Measurements from ENCODE around the gene KLHL20.
A peak's percentile ranks its signal among the peaks of the same experiment; 100 is the strongest.
"Not testable (repeated sequence)": the region's sequence is repeated elsewhere in the genome, so short reads cannot be mapped to it uniquely, and the experiment has no call there.

Gene KLHL20

DNA sequence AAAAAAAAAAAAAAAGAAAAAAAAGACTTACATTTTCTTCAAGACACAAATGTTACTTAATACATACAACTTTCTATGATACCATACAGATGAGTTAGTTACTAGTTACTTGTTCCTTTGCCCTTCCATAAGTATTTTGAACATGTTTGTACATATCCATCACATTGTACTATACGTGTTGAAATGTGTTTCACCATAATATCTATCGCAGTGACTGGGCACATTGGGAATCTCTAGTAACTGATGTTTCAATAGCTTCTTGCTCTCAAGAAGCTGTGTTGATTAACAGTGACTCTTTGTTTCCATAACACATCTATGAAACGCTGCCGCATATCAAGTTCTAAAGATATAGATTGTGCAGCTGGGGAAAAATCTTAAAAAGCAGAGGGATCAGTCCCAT is 42.9 kb downstream of the KLHL20 start:
- no peak for DNase-seq

DNA sequence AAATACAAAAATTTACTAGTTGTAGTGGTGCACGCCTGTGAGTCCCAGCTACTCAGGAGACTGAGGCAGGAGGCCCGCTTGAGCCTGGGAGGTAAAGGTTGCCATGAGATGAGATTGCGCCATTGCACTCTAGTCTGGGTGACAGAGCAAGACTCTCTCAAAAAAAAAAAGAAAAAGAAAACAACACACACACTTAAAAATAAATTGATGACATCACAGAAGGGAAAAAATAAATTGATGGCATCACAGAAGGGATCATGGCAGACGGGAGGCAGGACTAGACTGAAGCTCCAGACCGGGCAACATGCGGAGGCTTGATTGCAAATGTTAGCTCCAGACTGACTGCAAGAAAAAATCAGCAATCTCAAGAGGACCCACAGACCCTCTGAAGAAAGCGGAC is 43.3 kb downstream of the KLHL20 start:
- no peak for DNase-seq

- no peak for DNase-seq
Observed at GRCh38 chr1:173758980-173759379, 44.2 kb downstream of the KLHL20 start.

- not testable (repeated sequence) for DNase-seq
Observed at GRCh38 chr1:173764331-173764730, 49.5 kb downstream of the KLHL20 start.

GRCh38 chr1:173768206-173768605 is 53.4 kb downstream of the KLHL20 start:
- DNase-seq = no peak

DNA sequence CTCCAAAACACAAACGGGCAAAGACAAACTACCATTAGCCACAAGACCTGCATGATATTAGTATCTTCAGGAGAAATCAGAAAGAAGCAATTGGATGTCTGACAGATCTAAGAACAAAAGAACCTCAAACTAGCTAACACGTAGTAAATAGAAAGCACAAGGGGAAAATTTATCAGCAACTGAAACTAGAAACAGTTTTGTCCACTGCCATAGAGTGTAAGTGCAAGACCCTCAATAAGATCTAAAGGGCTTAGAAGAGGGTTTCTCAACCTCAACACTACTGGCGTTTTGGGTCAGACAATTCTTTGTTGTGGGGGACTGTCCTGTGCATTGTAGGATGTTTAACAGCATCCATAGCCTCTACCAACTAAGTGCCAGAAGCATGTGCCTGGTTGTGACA is 54.0 kb downstream of the KLHL20 start:
- DNase-seq = no peak

GRCh38 chr1:173770330-173770729 is 55.5 kb downstream of the KLHL20 start:
- DNase-seq = not testable (repeated sequence)

DNA sequence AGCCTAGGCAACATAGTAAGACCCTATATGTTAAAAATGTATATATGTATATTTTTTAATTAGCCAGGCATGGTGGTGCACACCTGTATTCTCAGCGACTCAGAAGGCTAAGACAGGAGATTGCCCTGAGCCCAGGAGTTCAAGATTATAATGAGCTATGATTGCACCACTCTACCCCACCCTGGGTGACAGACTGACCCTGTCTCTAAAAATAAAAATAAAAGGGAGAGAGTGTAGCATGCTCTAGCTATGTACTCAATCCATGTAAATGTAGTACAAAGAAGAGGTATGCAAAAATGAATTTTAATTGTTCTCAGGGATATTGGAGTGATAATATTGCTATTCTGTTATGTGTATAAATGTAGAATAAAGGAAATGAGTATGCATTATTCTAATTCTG is 56.8 kb downstream of the KLHL20 start:
- no peak for DNase-seq

- no peak for DNase-seq
Observed at GRCh38 chr1:173775578-173776226, 60.9 kb downstream of the KLHL20 start.

GRCh38 chr1:173779936-173780335 is 65.2 kb downstream of the KLHL20 start:
- DNase-seq = no peak

GRCh38 chr1:173784997-173785396 is 70.2 kb downstream of the KLHL20 start:
- DNase-seq = no peak

GRCh38 chr1:173789841-173790240 is 75.1 kb downstream of the KLHL20 start:
- DNase-seq = no peak

- DNase-seq = no peak
Observed at GRCh38 chr1:173798078-173798477, 83.3 kb downstream of the KLHL20 start.

GRCh38 chr1:173799995-173800394 is 85.2 kb downstream of the KLHL20 start:
- not testable (repeated sequence) for DNase-seq

DNA sequence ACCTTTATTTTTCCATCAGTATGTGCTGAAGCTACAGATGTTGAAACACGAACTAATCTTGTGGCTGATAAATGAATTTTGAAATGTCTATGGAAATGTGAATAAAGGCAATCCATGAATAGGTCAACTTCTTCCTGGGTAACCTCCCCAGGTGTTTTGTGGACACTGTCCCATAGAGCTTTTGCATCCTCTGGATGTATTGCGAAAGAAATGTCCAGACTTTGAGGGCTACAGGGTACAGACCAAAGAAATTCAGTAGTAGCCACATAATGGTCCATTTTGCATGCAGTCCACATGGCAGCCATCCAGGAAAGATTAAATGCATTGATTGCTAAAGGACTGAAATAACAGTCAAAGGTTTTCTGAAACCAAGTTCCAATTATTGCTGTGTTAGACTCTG is 88.2 kb downstream of the KLHL20 start:
- DNase-seq = no peak

GRCh38 chr1:173813654-173814053 is 98.9 kb downstream of the KLHL20 start:
- not testable (repeated sequence) for DNase-seq

DNA sequence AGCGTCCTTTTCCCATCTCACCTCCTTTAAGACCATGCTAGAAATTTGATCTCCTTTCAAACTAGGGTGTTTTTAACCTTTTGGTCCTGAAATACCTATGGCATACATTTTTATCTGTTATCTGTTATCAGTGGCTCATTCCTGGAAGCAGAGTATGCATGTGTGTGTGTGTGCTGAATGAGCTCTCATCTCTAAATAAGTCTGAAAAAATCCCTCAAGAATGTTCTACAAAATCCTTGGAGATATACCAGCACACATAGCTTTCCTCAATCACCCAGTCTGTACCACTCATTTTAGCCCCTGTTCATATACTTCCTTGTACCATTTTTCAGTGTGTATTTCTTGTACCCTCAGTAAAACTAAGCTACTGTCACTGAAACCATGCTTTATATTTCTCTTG is 103.7 kb downstream of the KLHL20 start:
- no peak for DNase-seq

GRCh38 chr1:173821680-173822079 is 106.9 kb downstream of the KLHL20 start:
- no peak for DNase-seq

DNA sequence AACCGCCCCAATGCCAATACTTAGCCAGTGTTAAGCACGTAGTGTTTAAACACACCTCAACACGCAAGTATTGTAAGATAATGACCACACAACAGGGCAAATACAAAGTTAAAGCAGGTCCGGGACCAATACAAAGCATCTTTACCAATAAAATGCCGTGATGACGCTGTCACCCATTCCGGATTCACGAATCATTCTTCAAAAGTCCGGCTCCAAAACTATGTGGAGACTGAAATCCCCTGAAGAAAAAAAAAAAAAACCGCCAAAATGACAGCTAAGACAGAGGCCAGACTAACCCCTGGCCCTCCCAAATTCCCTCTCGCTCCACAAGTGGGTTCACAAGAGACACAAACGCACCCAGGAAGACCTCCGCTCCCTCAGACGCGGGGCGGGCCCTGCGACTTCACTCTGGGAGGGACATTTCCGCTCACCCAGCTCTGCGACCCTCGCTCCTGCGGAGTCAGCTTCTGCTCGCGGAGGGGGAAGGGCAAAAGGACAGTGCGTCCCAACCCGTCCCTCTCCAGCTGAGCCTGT is 109.1 kb downstream of the KLHL20 start:
- DNase-seq = peak in 2 of 3 experiments; percentile 40 to 56

- DNase-seq = peak; percentile 98 to 100 (median 99)
Observed at GRCh38 chr1:173824315-173825081, 109.7 kb downstream of the KLHL20 start, which contains the start of the genes CENPL and DARS2. TSS of gene CENPL (minus strand) at chr1:173824883. CDS start at chr1:173811299, 13,584 bp downstream. TSS of gene DARS2 (plus strand) at chr1:173824673. CDS start at chr1:173825230, 557 bp downstream.

DNA sequence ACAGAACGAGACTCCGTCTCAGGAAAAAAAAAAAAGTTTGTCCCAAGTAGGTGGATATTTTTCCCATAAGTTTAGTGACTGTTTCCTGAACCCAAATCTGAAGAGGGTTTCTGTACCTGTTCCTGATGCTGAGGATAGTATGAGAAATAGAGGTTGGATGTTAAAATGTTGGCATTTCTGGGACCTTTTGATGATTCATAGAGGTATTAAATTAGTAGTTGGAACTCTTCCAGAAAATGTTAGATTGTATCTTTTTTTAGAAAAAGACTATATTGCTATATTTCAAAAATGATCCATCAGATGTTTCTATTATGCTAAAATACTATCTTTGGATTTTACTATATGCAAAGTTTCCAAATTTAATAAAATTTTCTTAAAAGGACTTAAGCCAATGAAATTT is 112.8 kb downstream of the KLHL20 start:
- DNase-seq = no peak

GRCh38 chr1:173832748-173833147 is 118.0 kb downstream of the KLHL20 start:
- no peak for DNase-seq
